HepG2 (cell line): Measurements from ENCODE around the gene DNAJB8. TPM values are rescaled to one million over a fixed set of nuclear protein-coding genes. Genes with fewer than 3 reads are reported as not detected.
A peak's percentile ranks its signal among the peaks of the same experiment; 100 is the strongest.

Experiments used
- GFI1 ChIP-seq: sonication (generic); formaldehyde crosslinking; IDR thresholded peaks from 2 replicates; pipeline ENCODE4 v1.5.0; 2020; ENCODE audit warnings: missing genetic modification reagents, mild to moderate bottlenecking, borderline replicate concordance
- MTERF4 ChIP-seq: sonication (generic); formaldehyde crosslinking; IDR thresholded peaks from 2 replicates; pipeline ENCODE4 v1.8.0; 2023; ENCODE audit warnings: mild to moderate bottlenecking, missing genetic modification reagents
- SIX4 ChIP-seq: sonication (generic); formaldehyde crosslinking; IDR thresholded peaks from 2 replicates; pipeline ENCODE4 v1.4.0; 2020; ENCODE audit warnings: missing genetic modification reagents
- ZBTB7B ChIP-seq: sonication (generic); formaldehyde crosslinking; IDR thresholded peaks from 2 replicates; pipeline ENCODE4 v1.4.0; 2020; ENCODE audit warnings: missing genetic modification reagents
- ZBTB8A ChIP-seq: sonication (generic); formaldehyde crosslinking; IDR thresholded peaks from 2 replicates; pipeline ENCODE4 v1.4.0; 2020; ENCODE audit warnings: mild to moderate bottlenecking, low read depth, missing genetic modification reagents, borderline replicate concordance
- ZGPAT ChIP-seq: IDR thresholded peaks from 2 replicates; pipeline ENCODE4 v1.6.1; 2016; ENCODE audit warnings: mild to moderate bottlenecking
- ZNF530 ChIP-seq: sonication (generic); formaldehyde crosslinking; IDR thresholded peaks from 2 replicates; pipeline ENCODE4 v1.5.0; 2020; ENCODE audit warnings: low read depth, mild to moderate bottlenecking, missing genetic modification reagents
- ZNF574 ChIP-seq: sonication (generic); formaldehyde crosslinking; IDR thresholded peaks from 2 replicates; pipeline ENCODE4 v1.4.0; 2020; ENCODE audit warnings: missing genetic modification reagents
- ZNF672 ChIP-seq: sonication (generic); formaldehyde crosslinking; IDR thresholded peaks from 2 replicates; pipeline ENCODE4 v1.8.1; 2022; ENCODE audit warnings: missing genetic modification reagents
- ZNF768 ChIP-seq: sonication (generic); formaldehyde crosslinking; IDR thresholded peaks from 2 replicates; pipeline ENCODE4 v1.4.0; 2020; ENCODE audit warnings: missing genetic modification reagents
- polyA plus RNA-seq, 8 experiments: library from polyadenylated mRNA; depleted of rRNA in 3 of 8; stranded (reverse) in 7 of 8; unstranded in 1 of 8; fragments of >200 nt; fragmentation: Illumina TruSeq in 4 of 8; extraction: Trizol in 4 of 8; gene quantifications; 2 replicates each; pipeline versions ENCODE4 v1.2.1 to v1.2.3, GENCODE V29; 2011 to 2016; ENCODE audit warnings: low read depth in 4 of 8, missing spikeins in 1 of 8, mixed read lengths in 1 of 8; ENCODE audit not compliant: insufficient read depth in 1 of 8
- total RNA-seq, 5 experiments: library from RNA; depleted of rRNA; stranded (reverse); fragments of >200 nt; fragmentation: Illumina TruSeq; extraction: Trizol; gene quantifications; 2 replicates each; pipeline ENCODE4 v1.2.3, GENCODE V29; 2016; ENCODE audit warnings: low read depth in 1 of 5
- TF ChIP-seq, protein P1 (sequence below): sonication (generic); formaldehyde crosslinking; IDR thresholded peaks from 2 replicates; pipeline ENCODE4 v1.5.0; 2020; ENCODE audit warnings: mild to moderate bottlenecking, missing genetic modification reagents, borderline replicate concordance
- TF ChIP-seq, protein P2 (sequence below): sonication (generic); formaldehyde crosslinking; IDR thresholded peaks from 2 replicates; pipeline ENCODE4 v1.4.0; 2020; ENCODE audit warnings: mild to moderate bottlenecking, low read depth, missing genetic modification reagents
- TF ChIP-seq, protein P3 (sequence below): sonication (generic); formaldehyde crosslinking; IDR thresholded peaks from 2 replicates; pipeline ENCODE4 v1.4.0; 2020; ENCODE audit warnings: mild to moderate bottlenecking, missing genetic modification reagents, borderline replicate concordance

The DNAJB8 gene
- total and polyA plus RNA-seq, 2 of the 13 experiments (the other 11 are each of a cell fraction or from before 2014, with no cell fraction given), result not detected

DNA sequence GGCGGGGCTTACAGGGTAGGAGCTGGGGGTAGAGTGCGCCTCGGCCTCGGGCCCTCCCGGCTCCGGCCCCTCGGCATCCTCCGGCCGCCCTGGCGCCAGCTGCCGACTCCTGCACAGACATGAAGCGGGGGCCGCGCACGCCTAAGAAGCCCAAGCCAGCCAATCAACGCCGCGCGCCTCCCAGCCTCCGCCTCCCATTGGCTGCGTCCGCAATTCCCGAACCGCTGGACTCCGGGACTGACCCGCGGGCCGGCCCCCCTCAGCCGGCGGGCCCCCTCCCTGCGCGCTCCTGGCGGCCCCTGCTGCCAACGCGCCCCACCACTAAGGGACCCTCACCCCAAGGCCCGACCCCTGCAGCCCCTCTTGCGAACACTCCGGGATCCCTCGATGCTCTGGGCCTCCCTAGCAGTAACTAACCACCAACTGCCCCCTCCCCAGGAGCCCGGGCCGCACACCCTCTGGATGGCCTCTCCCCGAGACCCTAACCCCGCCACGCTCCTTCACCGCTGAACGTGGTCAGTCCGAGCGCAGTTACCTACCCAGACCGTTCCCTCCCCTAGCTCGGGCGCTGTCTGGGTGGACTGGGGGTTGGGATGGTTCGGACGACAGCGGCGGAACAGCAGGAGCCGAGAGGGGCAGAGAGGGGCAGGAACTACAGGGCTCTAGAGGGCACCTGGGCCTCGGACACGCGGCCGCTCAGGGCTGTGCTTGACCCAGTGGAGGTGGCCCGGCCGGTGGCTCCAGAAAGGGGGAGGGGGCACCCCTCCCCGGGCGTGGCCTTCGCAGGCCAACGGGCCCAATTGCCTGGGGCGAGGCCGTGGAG is 21.3 kb upstream of the DNAJB8 start (continued):
- TF ChIP-seq ZGPAT (CRISPR knock-in tag) (peak; percentile 49; the same call in 1 of the 2 replicates), ZBTB7B (CRISPR knock-in tag) (peak; percentile 86), MTERF4 (CRISPR knock-in tag) (no peak), ZNF768 (CRISPR knock-in tag) (peak; percentile 39; the same call in 1 of the 2 replicates), ZBTB8A (CRISPR knock-in tag) (no peak), ZNF672 (CRISPR knock-in tag) (0 out of 2 replicates have a peak, but pooled peaks have one; percentile 58), SIX4 (CRISPR knock-in tag) (no peak), ZNF530 (CRISPR knock-in tag) (no peak), GFI1 (CRISPR knock-in tag) (peak; percentile 4; the same call in 1 of the 2 replicates), ZNF574 (CRISPR knock-in tag) (peak; percentile 49)
- TF ChIP-seq, protein P1, sequence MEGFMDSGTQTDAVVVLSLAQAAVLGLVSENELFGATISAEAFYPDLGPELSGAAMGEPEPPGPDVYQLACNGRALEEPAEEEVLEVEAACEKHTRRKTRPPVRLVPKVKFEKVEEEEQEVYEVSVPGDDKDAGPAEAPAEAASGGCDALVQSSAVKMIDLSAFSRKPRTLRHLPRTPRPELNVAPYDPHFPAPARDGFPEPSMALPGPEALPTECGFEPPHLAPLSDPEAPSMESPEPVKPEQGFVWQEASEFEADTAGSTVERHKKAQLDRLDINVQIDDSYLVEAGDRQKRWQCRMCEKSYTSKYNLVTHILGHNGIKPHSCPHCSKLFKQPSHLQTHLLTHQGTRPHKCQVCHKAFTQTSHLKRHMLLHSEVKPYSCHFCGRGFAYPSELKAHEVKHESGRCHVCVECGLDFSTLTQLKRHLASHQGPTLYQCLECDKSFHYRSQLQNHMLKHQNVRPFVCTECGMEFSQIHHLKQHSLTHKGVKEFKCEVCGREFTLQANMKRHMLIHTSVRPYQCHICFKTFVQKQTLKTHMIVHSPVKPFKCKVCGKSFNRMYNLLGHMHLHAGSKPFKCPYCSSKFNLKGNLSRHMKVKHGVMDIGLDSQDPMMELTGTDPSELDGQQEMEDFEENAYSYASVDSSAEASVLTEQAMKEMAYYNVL, result no peak
- TF ChIP-seq, protein P2, sequence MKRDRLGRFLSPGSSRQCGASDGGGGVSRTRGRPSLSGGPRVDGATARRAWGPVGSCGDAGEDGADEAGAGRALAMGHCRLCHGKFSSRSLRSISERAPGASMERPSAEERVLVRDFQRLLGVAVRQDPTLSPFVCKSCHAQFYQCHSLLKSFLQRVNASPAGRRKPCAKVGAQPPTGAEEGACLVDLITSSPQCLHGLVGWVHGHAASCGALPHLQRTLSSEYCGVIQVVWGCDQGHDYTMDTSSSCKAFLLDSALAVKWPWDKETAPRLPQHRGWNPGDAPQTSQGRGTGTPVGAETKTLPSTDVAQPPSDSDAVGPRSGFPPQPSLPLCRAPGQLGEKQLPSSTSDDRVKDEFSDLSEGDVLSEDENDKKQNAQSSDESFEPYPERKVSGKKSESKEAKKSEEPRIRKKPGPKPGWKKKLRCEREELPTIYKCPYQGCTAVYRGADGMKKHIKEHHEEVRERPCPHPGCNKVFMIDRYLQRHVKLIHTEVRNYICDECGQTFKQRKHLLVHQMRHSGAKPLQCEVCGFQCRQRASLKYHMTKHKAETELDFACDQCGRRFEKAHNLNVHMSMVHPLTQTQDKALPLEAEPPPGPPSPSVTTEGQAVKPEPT (CRISPR knock-in tag), result peak; percentile 34; the same call in 1 of the 2 replicates
- TF ChIP-seq, protein P3, sequence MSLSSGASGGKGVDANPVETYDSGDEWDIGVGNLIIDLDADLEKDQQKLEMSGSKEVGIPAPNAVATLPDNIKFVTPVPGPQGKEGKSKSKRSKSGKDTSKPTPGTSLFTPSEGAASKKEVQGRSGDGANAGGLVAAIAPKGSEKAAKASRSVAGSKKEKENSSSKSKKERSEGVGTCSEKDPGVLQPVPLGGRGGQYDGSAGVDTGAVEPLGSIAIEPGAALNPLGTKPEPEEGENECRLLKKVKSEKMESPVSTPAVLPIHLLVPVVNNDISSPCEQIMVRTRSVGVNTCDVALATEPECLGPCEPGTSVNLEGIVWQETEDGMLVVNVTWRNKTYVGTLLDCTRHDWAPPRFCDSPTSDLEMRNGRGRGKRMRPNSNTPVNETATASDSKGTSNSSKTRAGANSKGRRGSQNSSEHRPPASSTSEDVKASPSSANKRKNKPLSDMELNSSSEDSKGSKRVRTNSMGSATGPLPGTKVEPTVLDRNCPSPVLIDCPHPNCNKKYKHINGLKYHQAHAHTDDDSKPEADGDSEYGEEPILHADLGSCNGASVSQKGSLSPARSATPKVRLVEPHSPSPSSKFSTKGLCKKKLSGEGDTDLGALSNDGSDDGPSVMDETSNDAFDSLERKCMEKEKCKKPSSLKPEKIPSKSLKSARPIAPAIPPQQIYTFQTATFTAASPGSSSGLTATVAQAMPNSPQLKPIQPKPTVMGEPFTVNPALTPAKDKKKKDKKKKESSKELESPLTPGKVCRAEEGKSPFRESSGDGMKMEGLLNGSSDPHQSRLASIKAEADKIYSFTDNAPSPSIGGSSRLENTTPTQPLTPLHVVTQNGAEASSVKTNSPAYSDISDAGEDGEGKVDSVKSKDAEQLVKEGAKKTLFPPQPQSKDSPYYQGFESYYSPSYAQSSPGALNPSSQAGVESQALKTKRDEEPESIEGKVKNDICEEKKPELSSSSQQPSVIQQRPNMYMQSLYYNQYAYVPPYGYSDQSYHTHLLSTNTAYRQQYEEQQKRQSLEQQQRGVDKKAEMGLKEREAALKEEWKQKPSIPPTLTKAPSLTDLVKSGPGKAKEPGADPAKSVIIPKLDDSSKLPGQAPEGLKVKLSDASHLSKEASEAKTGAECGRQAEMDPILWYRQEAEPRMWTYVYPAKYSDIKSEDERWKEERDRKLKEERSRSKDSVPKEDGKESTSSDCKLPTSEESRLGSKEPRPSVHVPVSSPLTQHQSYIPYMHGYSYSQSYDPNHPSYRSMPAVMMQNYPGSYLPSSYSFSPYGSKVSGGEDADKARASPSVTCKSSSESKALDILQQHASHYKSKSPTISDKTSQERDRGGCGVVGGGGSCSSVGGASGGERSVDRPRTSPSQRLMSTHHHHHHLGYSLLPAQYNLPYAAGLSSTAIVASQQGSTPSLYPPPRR (CRISPR knock-in tag), result 0 out of 2 replicates have a peak, but pooled peaks have one; percentile 38
